Mucosa of rectum (tissue), 2 donors: ENCODE results near the gene SCNN1B.

Experiments used
- H3K27ac ChIP-seq, 2 donors: one replicate each; pipeline ENCODE4 v1.7.0; 2013; ENCODE audit warnings: inconsistent platforms in 2 of 2, low read depth in 2 of 2, low read length in 2 of 2
- H3K27me3 ChIP-seq, 2 donors: one replicate each; pipeline ENCODE4 v1.7.0; 2013; ENCODE audit warnings: low read length in 2 of 2; ENCODE audit not compliant: control insufficient read depth in 2 of 2, insufficient read depth in 2 of 2
- H3K36me3 ChIP-seq, 2 donors: one replicate each; pipeline ENCODE4 v1.7.0; 2013; ENCODE audit warnings: low read length in 2 of 2; ENCODE audit not compliant: control insufficient read depth in 2 of 2, insufficient read depth in 2 of 2
- H3K4me1 ChIP-seq, 2 donors: one replicate each; pipeline ENCODE4 v1.7.0; 2013; ENCODE audit warnings: low read length in 2 of 2, mild to moderate bottlenecking in 1 of 2; ENCODE audit not compliant: control insufficient read depth in 2 of 2, insufficient read depth in 2 of 2
- H3K4me3 ChIP-seq, 2 donors: one replicate each; pipeline ENCODE4 v1.7.0; 2013; ENCODE audit warnings: low read length in 2 of 2
- H3K9ac ChIP-seq, 2 donors: one replicate each; pipeline ENCODE4 v1.7.0; 2013; ENCODE audit warnings: low read length in 2 of 2, low read depth in 1 of 2, mild to moderate bottlenecking in 1 of 2
- H3K9me3 ChIP-seq, 2 donors: one replicate each; pipeline ENCODE4 v1.7.0; 2013; ENCODE audit warnings: low read length in 2 of 2; ENCODE audit not compliant: control insufficient read depth in 2 of 2
- donor health status: healthy.
- donor health status: Normal muscosa, but diverticular disease.

SCNN1B gene

GRCh38 chr16:23301251-23302044 is 654 bp upstream of the SCNN1B start:
- Histone ChIP-seq H3K36me3 (peaks cover 0 to 3% of the 10 kb centered on the region in 2 donors), H3K27me3 (peaks cover 4 to 13% of the 10 kb centered on the region in 2 donors), H3K9me3 (no peaks in the 10 kb centered on the region), H3K4me3 (peak overlapping the region; percentile 68 to 79), H3K27ac (peak overlapping the region in 1 of 2 donors; percentile 77), H3K9ac (peak overlapping the region in 1 of 2 donors; percentile 85), H3K4me1 (peaks cover 0 to 19% of the 10 kb centered on the region in 2 donors)

- peaks cover 0 to 19% of the 10 kb centered on the region in 2 donors for H3K4me1 ChIP-seq
- no peaks in the 10 kb centered on the region for H3K9me3 ChIP-seq
- H3K9ac ChIP-seq: no peak overlapping the region
- no peak overlapping the region for H3K27ac ChIP-seq
- peaks cover 0 to 3% of the 10 kb centered on the region in 2 donors for H3K36me3 ChIP-seq
- peaks cover 4 to 13% of the 10 kb centered on the region in 2 donors for H3K27me3 ChIP-seq
- H3K4me3 ChIP-seq: peak overlapping the region in 1 of 2 donors; percentile 79
Measured at GRCh38 chr16:23303685-23304084, 1.6 kb downstream of the SCNN1B start.

DNA sequence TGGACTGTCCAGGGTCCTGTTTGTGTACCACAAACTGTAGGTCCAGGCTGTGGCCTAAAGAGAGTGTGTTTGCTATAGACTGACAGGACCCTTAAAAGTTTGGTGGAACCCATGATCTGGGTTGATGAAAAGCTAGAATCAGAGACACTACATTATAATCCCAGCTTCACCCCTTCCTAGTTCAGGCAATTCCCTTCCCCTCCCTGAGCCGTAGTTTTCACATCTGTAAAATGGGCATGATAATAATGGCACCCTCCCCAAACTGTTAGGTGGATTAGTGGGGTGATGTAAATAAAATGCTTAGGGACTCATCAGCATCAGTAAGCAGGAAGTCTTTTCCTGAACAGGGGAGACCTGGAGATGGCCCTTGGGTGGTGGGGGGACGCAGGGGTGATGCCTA is 2.5 kb downstream of the SCNN1B start:
- peaks cover 0 to 20% of the 10 kb centered on the region in 2 donors for H3K4me1 ChIP-seq
- H3K4me3 ChIP-seq: peak overlapping the region in 1 of 2 donors; percentile 34
- peaks cover 4 to 13% of the 10 kb centered on the region in 2 donors for H3K27me3 ChIP-seq
- no peak overlapping the region for H3K27ac ChIP-seq
- H3K9ac ChIP-seq: no peak overlapping the region
- no peaks in the 10 kb centered on the region for H3K9me3 ChIP-seq
- H3K36me3 ChIP-seq: peaks cover 0 to 3% of the 10 kb centered on the region in 2 donors

DNA sequence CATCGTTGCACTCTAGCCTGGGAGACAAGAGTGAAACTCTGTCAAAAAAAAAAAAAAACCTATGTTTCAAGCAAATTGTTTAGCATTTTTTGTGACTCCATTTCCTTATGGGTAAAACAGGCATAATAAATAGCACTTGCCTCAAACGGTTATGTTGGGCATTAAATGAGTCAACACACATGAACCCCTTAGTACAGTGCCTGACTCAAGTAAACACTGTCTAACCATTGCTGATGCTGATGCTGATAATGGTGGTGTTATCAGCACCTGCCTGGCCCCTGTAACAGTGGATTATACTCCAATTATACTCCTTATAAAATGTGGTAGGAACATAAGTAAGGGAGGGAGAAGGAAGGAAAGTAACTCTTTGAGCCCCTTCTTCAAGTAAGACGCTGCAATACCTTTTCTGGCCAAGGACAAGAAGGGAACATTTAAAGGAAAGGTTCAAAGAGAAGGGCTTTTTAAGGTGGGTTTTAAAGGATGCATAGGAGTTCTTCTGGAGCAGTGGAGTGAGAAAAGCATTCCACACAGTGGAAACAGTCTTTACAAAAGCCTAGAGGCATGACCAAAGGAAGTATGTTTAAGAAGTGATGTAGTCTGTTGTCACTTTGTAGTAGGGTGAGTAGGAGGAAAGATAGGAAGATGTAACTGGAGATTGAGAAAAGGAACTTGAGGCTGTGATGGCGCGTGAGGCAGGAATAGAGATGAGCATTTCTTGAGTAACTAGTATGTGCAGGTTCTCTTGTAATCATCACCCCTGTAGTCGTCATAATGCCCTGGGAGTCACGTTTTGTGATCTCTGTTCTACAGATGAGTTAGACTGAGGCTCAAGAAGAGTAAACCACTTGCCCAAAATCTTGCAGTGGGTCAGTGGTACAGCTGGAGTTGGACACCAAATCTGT is 4.3 kb downstream of the SCNN1B start:
- Histone ChIP-seq H3K9me3 (no peaks in the 10 kb centered on the region), H3K36me3 (peaks cover 0 to 8% of the 10 kb centered on the region in 2 donors), H3K4me3 (no peak overlapping the region), H3K27ac (no peak overlapping the region), H3K27me3 (peaks cover 4 to 12% of the 10 kb centered on the region in 2 donors), H3K9ac (no peak overlapping the region), H3K4me1 (peaks cover 0 to 28% of the 10 kb centered on the region in 2 donors)

- H3K27me3 ChIP-seq: no peaks in the 10 kb centered on the region
- peaks cover 0 to 12% of the 10 kb centered on the region in 2 donors for H3K4me1 ChIP-seq
- no peak overlapping the region for H3K27ac ChIP-seq
- no peak overlapping the region for H3K4me3 ChIP-seq
- no peaks in the 10 kb centered on the region for H3K9me3 ChIP-seq
- H3K9ac ChIP-seq: peak overlapping the region in 1 of 2 donors; percentile 7
- H3K36me3 ChIP-seq: peaks cover 0 to 5% of the 10 kb centered on the region in 2 donors
Measured at GRCh38 chr16:23310217-23310616, 8.1 kb downstream of the SCNN1B start.

- H3K9ac ChIP-seq: no peak overlapping the region
- no peaks in the 10 kb centered on the region for H3K9me3 ChIP-seq
- H3K27ac ChIP-seq: no peak overlapping the region
- H3K4me3 ChIP-seq: no peak overlapping the region
- H3K27me3 ChIP-seq: no peaks in the 10 kb centered on the region
- peaks cover 0 to 10% of the 10 kb centered on the region in 2 donors for H3K4me1 ChIP-seq
- peaks cover 0 to 5% of the 10 kb centered on the region in 2 donors for H3K36me3 ChIP-seq
Measured at GRCh38 chr16:23310744-23311143, 8.6 kb downstream of the SCNN1B start.

DNA sequence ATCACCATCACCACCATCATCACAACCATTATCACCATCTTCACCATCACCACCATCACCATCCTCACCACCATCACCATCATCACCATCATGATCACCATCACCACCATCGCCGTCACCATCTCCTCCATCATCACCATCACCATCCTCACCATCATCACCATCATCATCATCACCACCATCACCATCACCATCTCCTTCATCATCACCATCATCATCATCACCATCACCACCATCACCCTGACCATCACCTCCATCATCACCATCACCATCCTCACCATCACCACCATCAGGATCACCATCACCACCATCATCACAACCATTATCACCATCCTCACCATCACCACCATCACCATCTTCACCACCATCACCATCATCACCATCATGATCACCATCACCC is 14.1 kb downstream of the SCNN1B start:
- Histone ChIP-seq H3K4me3 (no peak overlapping the region), H3K27me3 (no peaks in the 10 kb centered on the region), H3K4me1 (peaks cover 14 to 23% of the 10 kb centered on the region in 2 donors), H3K9me3 (no peaks in the 10 kb centered on the region), H3K27ac (no peak overlapping the region), H3K36me3 (peaks cover 0 to 10% of the 10 kb centered on the region in 2 donors), H3K9ac (no peak overlapping the region)

GRCh38 chr16:23316634-23317265 is 14.6 kb downstream of the SCNN1B start:
- H3K27ac ChIP-seq: peak overlapping the region; percentile 58 to 68
- H3K9me3 ChIP-seq: no peaks in the 10 kb centered on the region
- peaks cover 14 to 23% of the 10 kb centered on the region in 2 donors for H3K4me1 ChIP-seq
- no peak overlapping the region for H3K4me3 ChIP-seq
- no peaks in the 10 kb centered on the region for H3K27me3 ChIP-seq
- peaks cover 0 to 10% of the 10 kb centered on the region in 2 donors for H3K36me3 ChIP-seq
- H3K9ac ChIP-seq: peak overlapping the region in 1 of 2 donors; percentile 35

DNA sequence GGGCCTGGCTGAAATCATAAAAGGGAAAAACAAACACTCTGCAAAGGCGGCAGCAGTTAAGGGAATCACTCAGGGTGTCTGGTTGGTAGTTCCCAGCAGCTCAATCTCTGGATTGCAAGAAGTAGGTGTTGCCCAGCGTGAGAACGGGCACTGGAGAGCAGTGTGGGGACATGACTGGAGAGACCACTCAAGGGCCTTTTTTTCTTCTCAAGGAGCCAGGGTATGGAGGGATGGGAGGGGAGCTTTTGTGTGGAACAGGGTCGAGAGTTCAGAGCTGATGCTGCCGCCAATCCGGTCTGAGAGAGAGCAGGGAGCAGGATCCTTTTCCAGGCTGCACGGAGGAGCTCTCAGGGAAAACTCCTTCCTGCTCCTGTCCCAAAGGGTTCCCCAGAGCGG is 15.2 kb downstream of the SCNN1B start:
- Histone ChIP-seq H3K27ac (peak overlapping the region; percentile 58 to 68), H3K4me1 (peaks cover 14 to 23% of the 10 kb centered on the region in 2 donors), H3K9me3 (no peaks in the 10 kb centered on the region), H3K36me3 (peaks cover 0 to 10% of the 10 kb centered on the region in 2 donors), H3K4me3 (peak overlapping the region; percentile 5 to 50), H3K27me3 (no peaks in the 10 kb centered on the region), H3K9ac (peak overlapping the region; percentile 35 to 53)
